ENCODE results near the gene GRIN3B. TPM values are rescaled to one million over a fixed set of nuclear protein-coding genes. Genes with fewer than 3 reads are reported as not detected.

GRIN3B gene
- total RNA-seq, 1 experiment from 2014 or later: 0.11 TPM

GRCh38 chr19:1055028-1055425 is 54.8 kb downstream of the GRIN3B start:
- BruUV-seq (replicated peaks): no TSS peak
- Histone ChIP-seq H3K27ac (no peak overlapping the region), H3K4me3 (no peak overlapping the region), H3K4me1 (replicated peaks; ENCODE audit: insufficient read depth) (no peaks in the 10 kb centered on the region), H3K9me2 (ENCODE audit: insufficient read depth) (no peaks in the 10 kb centered on the region), H3K36me3 (ENCODE audit: low read depth) (no peaks in the 10 kb centered on the region), H3F3A (ENCODE audit: insufficient read depth, low read depth) (peaks cover 16% of the 10 kb centered on the region; the same call in 1 of the 2 replicates), H3K27me3 (ENCODE audit: insufficient read depth, low read depth) (no peaks in the 10 kb centered on the region), H3K79me2 (ENCODE audit: low read depth) (no peaks in the 10 kb centered on the region), H3K9me3 (ENCODE audit: insufficient read depth, low read depth) (no peaks in the 10 kb centered on the region), H3K4me2 (no peak overlapping the region), H2AFZ (no peak overlapping the region), H4K20me1 (ENCODE audit: insufficient read depth) (no peaks in the 10 kb centered on the region)
- TF ChIP-seq CTCF (conservative IDR thresholded peaks at IDR 0.05) (no peak), EZH2 (IDR thresholded peaks at IDR 0.05; ENCODE audit: low read depth) (no peak)
- intact Hi-C loops (cut with micrococcal nuclease; ENCODE audit: unreplicated experiment): no loop called here
- no peak for DNase-seq
- POLR2A ChIA-PET (ENCODE audit: unreplicated experiment): no interaction called here
- CTCF ChIA-PET: no interaction called here

- BruUV-seq (replicated peaks): no TSS peak
- no peak overlapping the region for H3K4me3 ChIP-seq
- no peaks in the 10 kb centered on the region for H3K9me3 ChIP-seq (ENCODE audit: insufficient read depth, low read depth)
- H3K27me3 ChIP-seq (ENCODE audit: insufficient read depth, low read depth): no peaks in the 10 kb centered on the region
- H3F3A ChIP-seq (ENCODE audit: insufficient read depth, low read depth): peaks cover 11% of the 10 kb centered on the region; the same call in 1 of the 2 replicates
- ChIA-PET CTCF (no interaction called here), POLR2A (ENCODE audit: unreplicated experiment) (no interaction called here)
- no peaks in the 10 kb centered on the region for H3K79me2 ChIP-seq (ENCODE audit: low read depth)
- no peak for TF ChIP-seq EZH2 (IDR thresholded peaks at IDR 0.05; ENCODE audit: low read depth)
- no peak for DNase-seq
- intact Hi-C loops (cut with micrococcal nuclease; ENCODE audit: unreplicated experiment): no loop called here
- no peak overlapping the region for H3K4me2 ChIP-seq
- H4K20me1 ChIP-seq (ENCODE audit: insufficient read depth): no peaks in the 10 kb centered on the region
- H3K9me2 ChIP-seq (ENCODE audit: insufficient read depth): no peaks in the 10 kb centered on the region
- no peaks in the 10 kb centered on the region for H3K36me3 ChIP-seq (ENCODE audit: low read depth)
- no peak overlapping the region for H3K27ac ChIP-seq
- no peak overlapping the region for H2AFZ ChIP-seq
- no peaks in the 10 kb centered on the region for H3K4me1 ChIP-seq (replicated peaks; ENCODE audit: insufficient read depth)
These were observed 55.8 kb downstream of the GRIN3B start for GRCh38 chr19:1055886-1056620.

GRCh38 chr19:1057176-1057855 is 57.1 kb downstream of the GRIN3B start:
- Histone ChIP-seq H3K4me2 (no peak overlapping the region), H3K9me2 (ENCODE audit: insufficient read depth) (no peaks in the 10 kb centered on the region), H3K36me3 (ENCODE audit: low read depth) (no peaks in the 10 kb centered on the region), H3F3A (ENCODE audit: insufficient read depth, low read depth) (peaks cover 5% of the 10 kb centered on the region; the same call in 1 of the 2 replicates), H3K9me3 (ENCODE audit: insufficient read depth, low read depth) (no peaks in the 10 kb centered on the region), H3K27ac (no peak overlapping the region), H3K27me3 (ENCODE audit: insufficient read depth, low read depth) (no peaks in the 10 kb centered on the region), H3K4me1 (replicated peaks; ENCODE audit: insufficient read depth) (no peaks in the 10 kb centered on the region), H2AFZ (no peak overlapping the region), H4K20me1 (ENCODE audit: insufficient read depth) (no peaks in the 10 kb centered on the region), H3K4me3 (no peak overlapping the region), H3K79me2 (ENCODE audit: low read depth) (no peaks in the 10 kb centered on the region)
- ChIA-PET CTCF (interaction anchor here (0.5 kb wide), 1 partner anchor 48 kb away, joined by 3 read pairs; no protein-coding TSS in a partner anchor), POLR2A (ENCODE audit: unreplicated experiment) (interaction anchor here (0.7 kb wide), 1 partner anchor 20 kb away, joined by 14 read pairs; no protein-coding TSS in a partner anchor)
- DNase-seq: peak in 1 of 2 experiments; percentile 43
- no TSS peak for BruUV-seq (replicated peaks)
- intact Hi-C loops (cut with micrococcal nuclease; ENCODE audit: unreplicated experiment): no loop called here
- TF ChIP-seq EZH2 (IDR thresholded peaks at IDR 0.05; ENCODE audit: low read depth) (no peak), CTCF (conservative IDR thresholded peaks at IDR 0.05) (peak; percentile 61)

Data from PC-9 (cell line).